Glutamatergic neuron (in vitro differentiated cells): Measurements from ENCODE around the gene CCDC85C. TPM values are rescaled to one million over a fixed set of nuclear protein-coding genes. Genes with fewer than 3 reads are reported as not detected.

Source experiments
- DNase-seq: peaks from one replicate; pipeline ENCODE4 v3.0.0; 2022
- H3K27ac Mint-ChIP-seq: one replicate; pipeline ENCODE4 v1.8.0; 2020; ENCODE audit warnings: mild to moderate bottlenecking, mixed read lengths, inconsistent platforms; ENCODE audit not compliant: unreplicated experiment
- H3K27me3 Mint-ChIP-seq: one replicate; pipeline ENCODE4 v1.8.0; 2020; ENCODE audit warnings: mild to moderate bottlenecking, moderate library complexity, mixed read lengths, inconsistent platforms; ENCODE audit not compliant: unreplicated experiment
- H3K36me3 Mint-ChIP-seq: one replicate; pipeline ENCODE4 v1.8.0; 2020; ENCODE audit warnings: mild to moderate bottlenecking, mixed read lengths, inconsistent platforms; ENCODE audit not compliant: unreplicated experiment
- H3K4me1 Mint-ChIP-seq: one replicate; pipeline ENCODE4 v1.8.0; 2020; ENCODE audit warnings: mild to moderate bottlenecking, low read depth, mixed read lengths, inconsistent platforms; ENCODE audit not compliant: unreplicated experiment
- H3K4me3 Mint-ChIP-seq: one replicate; pipeline ENCODE4 v1.8.0; 2020; ENCODE audit warnings: mild to moderate bottlenecking, mixed read lengths, inconsistent platforms; ENCODE audit not compliant: unreplicated experiment
- H3K9me3 Mint-ChIP-seq: one replicate; pipeline ENCODE4 v1.8.0; 2020; ENCODE audit warnings: mild to moderate bottlenecking, moderate library complexity, mixed read lengths, inconsistent platforms; ENCODE audit not compliant: unreplicated experiment
- total RNA-seq: library from RNA; stranded (reverse); fragmentation: NEBNext Ultra II Directional; extraction: Animal tissue kit (Norgen Biotek cat#: 25700); gene quantifications from one replicate; pipeline ENCODE4 v1.2.1, GENCODE V29; 2021; ENCODE audit not compliant: unreplicated experiment
- TF ChIP-seq, protein P1 (sequence below): fragments of 200-600 bp; sonication (generic); IDR thresholded peaks from one replicate; pipeline ENCODE4 v1.5.0; 2021; ENCODE audit not compliant: partially characterized antibody, unreplicated experiment

Gene CCDC85C
- total RNA-seq, 1 donor from 2014 or later: 32.3 TPM

DNA sequence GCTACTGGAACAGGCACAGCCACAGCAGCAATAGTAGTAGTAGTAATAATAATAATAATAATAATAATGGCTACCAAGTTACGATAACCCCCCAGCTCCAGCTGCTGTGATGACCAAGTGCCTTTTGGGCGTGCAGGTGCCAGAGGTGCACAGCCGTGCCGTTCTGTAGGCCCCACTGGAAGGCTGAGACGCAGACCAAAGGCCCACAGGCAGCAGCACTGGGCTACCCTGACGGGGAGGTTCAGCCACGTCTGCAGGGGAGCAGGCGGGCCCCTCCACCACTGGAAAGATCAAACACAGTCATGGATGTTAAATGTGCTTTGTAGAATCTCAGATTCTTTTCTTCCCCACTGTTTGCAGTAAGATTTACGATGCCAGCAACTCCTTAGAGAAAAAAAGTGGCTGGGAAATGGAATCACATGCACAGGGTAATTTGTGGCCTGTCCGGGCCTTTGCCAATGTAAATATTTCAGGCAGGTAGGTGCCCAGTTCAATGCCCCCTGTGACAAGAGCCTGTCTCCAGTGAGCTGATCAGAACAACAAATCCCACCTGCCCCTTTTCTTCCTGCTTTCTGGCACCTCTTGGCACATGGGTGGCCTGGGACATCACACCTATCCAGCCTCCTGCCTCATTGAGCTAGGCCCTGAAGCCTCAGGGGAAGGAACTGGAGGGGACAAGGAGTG, 32.6 kb downstream of the CCDC85C start:
- H3K9me3 Mint-ChIP-seq: peaks cover 20% of the 10 kb centered on the region
- H3K36me3 Mint-ChIP-seq: peaks cover 4% of the 10 kb centered on the region
- H3K4me3 Mint-ChIP-seq: peak overlapping the region; percentile 36
- TF ChIP-seq, protein P1, sequence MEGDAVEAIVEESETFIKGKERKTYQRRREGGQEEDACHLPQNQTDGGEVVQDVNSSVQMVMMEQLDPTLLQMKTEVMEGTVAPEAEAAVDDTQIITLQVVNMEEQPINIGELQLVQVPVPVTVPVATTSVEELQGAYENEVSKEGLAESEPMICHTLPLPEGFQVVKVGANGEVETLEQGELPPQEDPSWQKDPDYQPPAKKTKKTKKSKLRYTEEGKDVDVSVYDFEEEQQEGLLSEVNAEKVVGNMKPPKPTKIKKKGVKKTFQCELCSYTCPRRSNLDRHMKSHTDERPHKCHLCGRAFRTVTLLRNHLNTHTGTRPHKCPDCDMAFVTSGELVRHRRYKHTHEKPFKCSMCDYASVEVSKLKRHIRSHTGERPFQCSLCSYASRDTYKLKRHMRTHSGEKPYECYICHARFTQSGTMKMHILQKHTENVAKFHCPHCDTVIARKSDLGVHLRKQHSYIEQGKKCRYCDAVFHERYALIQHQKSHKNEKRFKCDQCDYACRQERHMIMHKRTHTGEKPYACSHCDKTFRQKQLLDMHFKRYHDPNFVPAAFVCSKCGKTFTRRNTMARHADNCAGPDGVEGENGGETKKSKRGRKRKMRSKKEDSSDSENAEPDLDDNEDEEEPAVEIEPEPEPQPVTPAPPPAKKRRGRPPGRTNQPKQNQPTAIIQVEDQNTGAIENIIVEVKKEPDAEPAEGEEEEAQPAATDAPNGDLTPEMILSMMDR: no peak
- DNase-seq: no peak
- H3K27ac Mint-ChIP-seq: peak overlapping the region; percentile 38
- peaks cover 51% of the 10 kb centered on the region for H3K4me1 Mint-ChIP-seq
- H3K27me3 Mint-ChIP-seq: peaks cover 26% of the 10 kb centered on the region

DNA sequence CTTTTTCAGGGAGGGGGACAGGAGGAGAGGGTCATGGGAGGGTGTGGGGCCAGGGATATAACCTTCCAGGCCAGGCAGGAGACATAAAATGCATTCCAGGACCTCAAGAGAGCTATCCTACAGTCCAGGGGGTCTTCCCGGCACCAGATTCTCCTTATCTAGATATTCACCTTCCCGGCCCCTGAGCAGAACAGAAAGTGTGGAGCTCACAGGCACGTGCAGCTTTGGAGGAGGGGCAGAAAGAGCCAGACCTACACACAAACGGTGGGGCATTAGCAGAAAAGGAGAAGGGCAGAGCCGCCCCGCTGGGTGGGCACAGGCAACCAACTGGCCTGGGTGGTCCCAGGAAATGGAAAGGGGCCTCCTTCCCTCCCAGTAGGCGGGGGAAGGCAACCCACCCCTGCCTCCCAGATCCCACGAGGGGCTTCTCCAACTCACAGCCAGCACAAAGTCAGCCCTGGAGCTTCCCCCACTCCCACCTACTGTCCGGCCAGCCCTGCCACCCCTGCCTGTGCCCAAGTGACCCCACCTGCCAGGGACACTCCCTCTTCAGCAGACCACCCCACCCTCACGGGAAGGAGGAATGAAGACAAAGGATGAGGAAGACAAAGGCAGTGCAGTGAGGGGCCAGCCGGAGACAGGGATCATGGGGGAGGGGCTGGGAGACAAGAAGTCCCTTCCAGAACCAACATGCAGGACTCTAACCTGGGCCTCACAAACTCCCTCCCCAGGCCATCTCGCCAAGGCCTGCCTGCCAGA, 33.3 kb downstream of the CCDC85C start:
- TF ChIP-seq, protein P1: no peak
- H3K9me3 Mint-ChIP-seq: peaks cover 20% of the 10 kb centered on the region
- peaks cover 48% of the 10 kb centered on the region for H3K4me1 Mint-ChIP-seq
- peaks cover 26% of the 10 kb centered on the region for H3K27me3 Mint-ChIP-seq
- peak overlapping the region; percentile 34 for H3K4me3 Mint-ChIP-seq
- peaks cover 4% of the 10 kb centered on the region for H3K36me3 Mint-ChIP-seq
- DNase-seq: no peak
- no peak overlapping the region for H3K27ac Mint-ChIP-seq

DNA sequence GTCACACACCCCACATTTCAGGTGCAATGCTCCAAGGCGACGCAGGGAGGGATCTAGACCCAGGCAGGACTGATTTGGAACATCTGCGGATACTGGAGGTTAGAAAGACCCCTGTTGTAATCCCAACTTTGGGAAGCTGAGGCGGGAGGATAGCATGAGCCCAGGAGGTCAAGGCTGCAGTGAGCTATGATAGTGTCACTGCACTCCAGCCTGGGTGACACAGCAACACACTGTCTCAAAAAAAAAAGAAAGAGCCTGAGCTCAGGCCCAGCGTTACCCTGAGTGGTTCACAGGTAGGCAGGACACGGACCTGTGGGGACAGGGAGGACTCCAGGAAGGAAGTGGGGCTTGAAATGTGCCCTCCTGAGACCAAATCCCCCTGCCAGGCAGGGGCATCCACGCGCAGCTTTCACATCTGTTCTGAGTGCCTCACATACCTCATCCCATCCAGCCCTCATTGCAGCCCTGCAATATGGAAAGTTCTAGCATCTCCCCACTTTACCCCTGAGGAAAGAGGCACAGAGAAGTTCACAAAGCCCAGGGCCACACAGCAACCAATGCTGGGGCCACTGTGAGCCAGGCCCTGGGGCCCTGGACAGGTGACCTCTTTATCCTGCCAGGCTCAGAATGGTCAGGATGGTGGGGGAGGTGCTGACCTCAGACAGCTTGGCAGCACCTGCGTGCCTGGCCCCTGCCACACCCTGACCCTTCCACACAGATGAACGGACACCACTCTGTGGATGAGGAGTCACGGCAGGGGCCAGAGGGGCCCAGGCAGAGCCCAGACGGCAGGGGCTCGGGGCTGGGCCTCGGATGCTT, 34.1 kb downstream of the CCDC85C start:
- H3K27ac Mint-ChIP-seq: no peak overlapping the region
- peaks cover 23% of the 10 kb centered on the region for H3K27me3 Mint-ChIP-seq
- peak overlapping the region; percentile 20 for H3K4me3 Mint-ChIP-seq
- no peak for DNase-seq
- TF ChIP-seq, protein P1: no peak
- peaks cover 48% of the 10 kb centered on the region for H3K4me1 Mint-ChIP-seq
- peaks cover 17% of the 10 kb centered on the region for H3K9me3 Mint-ChIP-seq
- peaks cover 4% of the 10 kb centered on the region for H3K36me3 Mint-ChIP-seq

DNA sequence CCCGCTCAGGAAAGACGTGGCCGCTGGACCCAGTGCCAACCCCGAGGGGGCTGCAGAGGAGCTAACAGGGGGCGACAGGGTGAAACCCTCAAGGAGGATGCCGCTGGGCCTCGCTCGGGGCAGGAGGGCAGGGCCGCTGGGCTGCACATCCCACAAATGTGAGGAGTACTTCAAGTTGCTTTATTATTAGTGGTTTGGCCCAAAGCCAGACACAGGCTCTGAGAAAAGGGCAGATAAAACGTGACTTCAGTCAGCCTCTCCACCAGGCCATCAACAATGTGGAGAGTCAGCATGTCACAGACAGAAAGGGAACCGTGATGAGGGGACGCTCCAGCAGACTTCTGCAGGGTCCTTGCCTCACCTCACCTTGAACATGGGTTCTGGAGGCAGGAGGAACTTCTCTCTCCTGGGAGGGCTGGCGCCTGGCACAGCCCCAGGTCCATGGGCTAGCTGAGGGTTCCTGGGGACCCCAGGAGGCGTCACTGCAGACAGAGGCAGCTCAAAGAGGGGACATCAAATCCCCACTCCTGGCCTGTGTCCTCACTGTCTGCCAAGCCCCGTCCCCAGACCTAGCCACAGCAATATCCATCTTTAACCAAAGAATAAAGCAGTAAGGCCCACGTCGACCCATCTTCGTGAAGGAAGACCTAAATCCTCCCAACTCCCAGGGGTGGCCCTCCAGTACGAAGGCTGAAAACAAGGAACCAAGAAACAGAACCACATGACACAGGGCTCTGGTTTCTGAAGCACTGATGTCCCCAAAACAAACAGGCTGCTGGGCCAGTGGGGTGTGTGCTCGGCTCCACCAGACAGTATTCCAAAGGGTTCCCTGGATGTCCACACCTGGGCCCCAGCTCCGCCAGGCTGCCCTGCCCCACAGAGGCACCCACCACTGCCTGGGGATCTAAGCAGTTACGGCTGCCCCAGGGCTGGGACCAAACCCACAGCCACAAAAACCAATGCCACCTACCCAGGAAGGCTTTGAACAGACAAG, 35.1 kb downstream of the CCDC85C start:
- no peak for DNase-seq
- Mint-ChIP-seq H3K4me1 (peaks cover 47% of the 10 kb centered on the region), H3K27me3 (peaks cover 16% of the 10 kb centered on the region), H3K36me3 (peaks cover 1% of the 10 kb centered on the region), H3K9me3 (peaks cover 12% of the 10 kb centered on the region), H3K4me3 (peak overlapping the region; percentile 20), H3K27ac (no peak overlapping the region)
- TF ChIP-seq, protein P1: no peak
